ENCODE data around the gene ITM2B.

ITM2B gene

GRCh38 chr13:48220981-48221685, 11.9 kb upstream of the ITM2B start:
- no peak overlapping the region for H3K18ac ChIP-seq (ENCODE audit: low read length)
- no peak overlapping the region for H4K5ac ChIP-seq (ENCODE audit: low read length)
- WGBS (ENCODE audit: extremely low coverage, insufficient coverage, low lambda C conversion rate), result no CpG with 5 or more reads among the region's 8 CpGs
- H2BK15ac ChIP-seq (replicated peaks; ENCODE audit: low read depth), result no peak overlapping the region
- no peak overlapping the region for H4K8ac ChIP-seq (ENCODE audit: low read depth, low read length)
- no peaks in the 10 kb centered on the region for H3K79me2 ChIP-seq (ENCODE audit: control insufficient read depth, insufficient read depth, low read length)
- DNase-seq, result no peak
- H3K4me1 ChIP-seq (ENCODE audit: control insufficient read depth, low read depth, low read length), result no peaks in the 10 kb centered on the region
- no peak overlapping the region for H3K4me2 ChIP-seq (ENCODE audit: low read length)
- no peak overlapping the region for H3K4ac ChIP-seq (ENCODE audit: low read depth, low read length)
- no peaks in the 10 kb centered on the region for H3K79me1 ChIP-seq (ENCODE audit: low read length)
- no peak overlapping the region for H2BK120ac ChIP-seq (ENCODE audit: low read depth, low read length)
- H2BK5ac ChIP-seq (ENCODE audit: low read length), result no peak overlapping the region
- H3K27ac ChIP-seq (ENCODE audit: low read depth, low read length), result no peak overlapping the region
- H3K56ac ChIP-seq (ENCODE audit: low read length), result no peak overlapping the region
- no peak overlapping the region for H3K23ac ChIP-seq (ENCODE audit: low read length)
- H3K27me3 ChIP-seq (ENCODE audit: insufficient read depth, low read length, poor library complexity), result no peaks in the 10 kb centered on the region
- no peak overlapping the region for H2AK5ac ChIP-seq (ENCODE audit: low read length)
- no peaks in the 10 kb centered on the region for H3K36me3 ChIP-seq (ENCODE audit: control insufficient read depth, insufficient read depth, low read length)
- H3K9ac ChIP-seq (ENCODE audit: low read length), result no peak overlapping the region
- no peak overlapping the region for H3K4me3 ChIP-seq (ENCODE audit: low read length)

DNA sequence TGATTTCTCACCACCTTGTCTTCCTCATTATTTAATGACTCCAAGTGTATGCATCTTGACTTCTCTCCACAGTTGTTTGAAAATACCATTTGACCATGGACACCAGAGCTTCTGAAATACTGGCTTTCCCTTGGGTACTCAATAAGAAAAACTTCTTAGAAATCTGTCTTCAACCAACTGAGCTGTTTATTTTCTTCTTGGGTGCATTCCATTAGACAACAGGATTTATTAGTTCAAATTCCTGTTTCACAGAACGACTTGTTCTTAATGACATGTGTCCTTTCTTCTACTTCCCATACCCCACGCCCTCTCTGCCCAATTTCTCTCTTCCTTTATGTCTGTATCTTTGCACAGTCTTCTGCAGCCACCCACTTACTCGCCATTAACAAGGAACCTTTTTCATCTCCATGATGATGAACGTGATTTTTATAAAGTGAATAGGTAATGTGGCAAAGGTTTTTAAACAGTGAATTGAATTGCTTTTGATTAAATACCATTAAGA, 11.3 kb upstream of the ITM2B start:
- H3K18ac ChIP-seq (ENCODE audit: low read length), result no peak overlapping the region
- H3K56ac ChIP-seq (ENCODE audit: low read length), result no peak overlapping the region
- no peak overlapping the region for H2BK5ac ChIP-seq (ENCODE audit: low read length)
- H3K4ac ChIP-seq (ENCODE audit: low read depth, low read length), result no peak overlapping the region
- H3K27ac ChIP-seq (ENCODE audit: low read depth, low read length), result no peak overlapping the region
- no peak overlapping the region for H3K9ac ChIP-seq (ENCODE audit: low read length)
- H3K27me3 ChIP-seq (ENCODE audit: insufficient read depth, low read length, poor library complexity), result no peaks in the 10 kb centered on the region
- no peak overlapping the region for H3K4me2 ChIP-seq (ENCODE audit: low read length)
- H2AK5ac ChIP-seq (ENCODE audit: low read length), result no peak overlapping the region
- no peak for DNase-seq
- no peak overlapping the region for H4K8ac ChIP-seq (ENCODE audit: low read depth, low read length)
- 100% methylated on average over 1 of the region's 4 CpGs for WGBS (ENCODE audit: extremely low coverage, insufficient coverage, low lambda C conversion rate)
- H4K5ac ChIP-seq (ENCODE audit: low read length), result no peak overlapping the region
- H3K4me3 ChIP-seq (ENCODE audit: low read length), result no peak overlapping the region
- H2BK120ac ChIP-seq (ENCODE audit: low read depth, low read length), result no peak overlapping the region
- no peak overlapping the region for H2BK15ac ChIP-seq (replicated peaks; ENCODE audit: low read depth)
- no peaks in the 10 kb centered on the region for H3K36me3 ChIP-seq (ENCODE audit: control insufficient read depth, insufficient read depth, low read length)
- H3K79me1 ChIP-seq (ENCODE audit: low read length), result no peaks in the 10 kb centered on the region
- no peak overlapping the region for H3K23ac ChIP-seq (ENCODE audit: low read length)
- H3K79me2 ChIP-seq (ENCODE audit: control insufficient read depth, insufficient read depth, low read length), result no peaks in the 10 kb centered on the region
- H3K4me1 ChIP-seq (ENCODE audit: control insufficient read depth, low read depth, low read length), result no peaks in the 10 kb centered on the region

- no peaks in the 10 kb centered on the region for H3K36me3 ChIP-seq (ENCODE audit: control insufficient read depth, insufficient read depth, low read length)
- no peak overlapping the region for H4K5ac ChIP-seq (ENCODE audit: low read length)
- no peak overlapping the region for H2BK120ac ChIP-seq (ENCODE audit: low read depth, low read length)
- no peak overlapping the region for H4K8ac ChIP-seq (ENCODE audit: low read depth, low read length)
- no peak overlapping the region for H3K27ac ChIP-seq (ENCODE audit: low read depth, low read length)
- no peak overlapping the region for H2BK15ac ChIP-seq (replicated peaks; ENCODE audit: low read depth)
- H3K4me2 ChIP-seq (ENCODE audit: low read length), result no peak overlapping the region
- H3K18ac ChIP-seq (ENCODE audit: low read length), result no peak overlapping the region
- no peaks in the 10 kb centered on the region for H3K79me2 ChIP-seq (ENCODE audit: control insufficient read depth, insufficient read depth, low read length)
- no peaks in the 10 kb centered on the region for H3K27me3 ChIP-seq (ENCODE audit: insufficient read depth, low read length, poor library complexity)
- no peak for DNase-seq
- H3K56ac ChIP-seq (ENCODE audit: low read length), result no peak overlapping the region
- H3K9ac ChIP-seq (ENCODE audit: low read length), result no peak overlapping the region
- H3K4me1 ChIP-seq (ENCODE audit: control insufficient read depth, low read depth, low read length), result no peaks in the 10 kb centered on the region
- H2AK5ac ChIP-seq (ENCODE audit: low read length), result no peak overlapping the region
- no peak overlapping the region for H3K4ac ChIP-seq (ENCODE audit: low read depth, low read length)
- H2BK5ac ChIP-seq (ENCODE audit: low read length), result no peak overlapping the region
- no CpG with 5 or more reads among the region's 12 CpGs for WGBS (ENCODE audit: extremely low coverage, insufficient coverage, low lambda C conversion rate)
- no peaks in the 10 kb centered on the region for H3K79me1 ChIP-seq (ENCODE audit: low read length)
- H3K4me3 ChIP-seq (ENCODE audit: low read length), result no peak overlapping the region
- H3K23ac ChIP-seq (ENCODE audit: low read length), result no peak overlapping the region
Observed at GRCh38 chr13:48222358-48223301, 10.4 kb upstream of the ITM2B start.

DNA sequence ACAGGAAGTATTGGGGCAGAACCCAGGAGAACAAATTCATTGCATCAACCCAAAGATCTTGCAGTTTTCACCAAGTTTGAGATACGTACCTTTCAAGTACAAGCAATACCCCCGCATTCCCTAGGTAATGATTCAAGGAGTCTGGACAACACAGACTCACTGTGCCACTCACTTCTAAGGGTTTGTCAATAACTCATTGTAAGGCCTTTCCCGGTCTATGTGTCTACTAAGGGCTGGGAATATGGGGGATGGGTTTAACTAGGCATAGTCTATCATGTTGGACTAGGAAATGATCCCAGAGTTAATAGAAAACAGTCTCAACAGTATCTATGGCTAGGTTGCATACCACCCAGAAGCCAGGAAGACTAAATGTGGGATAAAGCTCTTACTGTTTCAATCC, 8.3 kb upstream of the ITM2B start:
- H3K79me1 ChIP-seq (ENCODE audit: low read length), result no peaks in the 10 kb centered on the region
- H2BK15ac ChIP-seq (replicated peaks; ENCODE audit: low read depth), result no peak overlapping the region
- H3K4me1 ChIP-seq (ENCODE audit: control insufficient read depth, low read depth, low read length), result no peaks in the 10 kb centered on the region
- no peak overlapping the region for H3K56ac ChIP-seq (ENCODE audit: low read length)
- H4K5ac ChIP-seq (ENCODE audit: low read length), result no peak overlapping the region
- H3K18ac ChIP-seq (ENCODE audit: low read length), result no peak overlapping the region
- H2BK120ac ChIP-seq (ENCODE audit: low read depth, low read length), result no peak overlapping the region
- H3K4me3 ChIP-seq (ENCODE audit: low read length), result no peak overlapping the region
- no peak overlapping the region for H2AK5ac ChIP-seq (ENCODE audit: low read length)
- H4K8ac ChIP-seq (ENCODE audit: low read depth, low read length), result no peak overlapping the region
- no peaks in the 10 kb centered on the region for H3K27me3 ChIP-seq (ENCODE audit: insufficient read depth, low read length, poor library complexity)
- no peak overlapping the region for H3K27ac ChIP-seq (ENCODE audit: low read depth, low read length)
- no peak overlapping the region for H3K23ac ChIP-seq (ENCODE audit: low read length)
- no peak overlapping the region for H3K4ac ChIP-seq (ENCODE audit: low read depth, low read length)
- DNase-seq, result no peak
- no peak overlapping the region for H3K4me2 ChIP-seq (ENCODE audit: low read length)
- WGBS (ENCODE audit: extremely low coverage, insufficient coverage, low lambda C conversion rate), result no CpG with 5 or more reads among the region's 3 CpGs
- H3K36me3 ChIP-seq (ENCODE audit: control insufficient read depth, insufficient read depth, low read length), result no peaks in the 10 kb centered on the region
- no peaks in the 10 kb centered on the region for H3K79me2 ChIP-seq (ENCODE audit: control insufficient read depth, insufficient read depth, low read length)
- no peak overlapping the region for H3K9ac ChIP-seq (ENCODE audit: low read length)
- no peak overlapping the region for H2BK5ac ChIP-seq (ENCODE audit: low read length)

DNA sequence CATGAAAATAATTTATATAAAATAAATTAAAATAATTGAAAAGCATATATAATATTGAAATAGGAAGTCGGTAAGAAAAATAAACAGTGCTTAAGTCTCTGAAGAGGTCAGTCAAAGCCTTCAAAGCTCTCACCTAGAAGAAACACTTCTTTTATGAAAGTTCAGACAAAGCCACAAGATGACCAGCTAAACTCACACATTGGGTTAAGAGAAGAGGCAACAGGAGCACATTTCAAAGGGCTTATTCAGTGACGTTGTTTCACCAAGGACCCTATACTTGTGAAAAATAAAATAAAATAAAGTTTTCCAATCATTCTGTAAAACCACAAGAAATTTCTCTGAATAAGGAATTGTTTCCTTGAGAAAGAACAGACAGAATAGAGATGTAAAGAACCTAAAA, 2.5 kb upstream of the ITM2B start:
- no peak overlapping the region for H3K18ac ChIP-seq (ENCODE audit: low read length)
- H4K8ac ChIP-seq (ENCODE audit: low read depth, low read length), result no peak overlapping the region
- WGBS (ENCODE audit: extremely low coverage, insufficient coverage, low lambda C conversion rate), result no CpG with 5 or more reads among the region's 2 CpGs
- DNase-seq, result no peak
- no peak overlapping the region for H4K5ac ChIP-seq (ENCODE audit: low read length)
- no peak overlapping the region for H2BK5ac ChIP-seq (ENCODE audit: low read length)
- H3K4me3 ChIP-seq (ENCODE audit: low read length), result no peak overlapping the region
- H3K4ac ChIP-seq (ENCODE audit: low read depth, low read length), result no peak overlapping the region
- H3K27ac ChIP-seq (ENCODE audit: low read depth, low read length), result no peak overlapping the region
- no peak overlapping the region for H3K4me2 ChIP-seq (ENCODE audit: low read length)
- no peak overlapping the region for H3K9ac ChIP-seq (ENCODE audit: low read length)
- H3K79me1 ChIP-seq (ENCODE audit: low read length), result no peaks in the 10 kb centered on the region
- no peak overlapping the region for H2AK5ac ChIP-seq (ENCODE audit: low read length)
- H2BK15ac ChIP-seq (replicated peaks; ENCODE audit: low read depth), result no peak overlapping the region
- no peaks in the 10 kb centered on the region for H3K27me3 ChIP-seq (ENCODE audit: insufficient read depth, low read length, poor library complexity)
- H3K56ac ChIP-seq (ENCODE audit: low read length), result no peak overlapping the region
- no peak overlapping the region for H3K23ac ChIP-seq (ENCODE audit: low read length)
- H3K4me1 ChIP-seq (ENCODE audit: control insufficient read depth, low read depth, low read length), result no peaks in the 10 kb centered on the region
- H2BK120ac ChIP-seq (ENCODE audit: low read depth, low read length), result no peak overlapping the region
- no peaks in the 10 kb centered on the region for H3K36me3 ChIP-seq (ENCODE audit: control insufficient read depth, insufficient read depth, low read length)
- peaks cover 8% of the 10 kb centered on the region for H3K79me2 ChIP-seq (ENCODE audit: control insufficient read depth, insufficient read depth, low read length)
